Duodenal mucosa (tissue), 2 donors: ENCODE results near the gene PCYOX1L.

Source experiments
- H3K27ac ChIP-seq: one replicate; pipeline ENCODE4 v1.7.0; 2013; ENCODE audit warnings: low read depth, low read length
- H3K27me3 ChIP-seq, 2 donors: one replicate each; pipeline ENCODE4 v1.7.0; 2013; ENCODE audit warnings: low read length in 2 of 2, control low read depth in 1 of 2; ENCODE audit not compliant: insufficient read depth in 2 of 2, control insufficient read depth in 1 of 2
- H3K36me3 ChIP-seq, 2 donors: one replicate each; pipeline ENCODE4 v1.7.0; 2013; ENCODE audit warnings: low read length in 2 of 2, control low read depth in 1 of 2; ENCODE audit not compliant: insufficient read depth in 2 of 2, control insufficient read depth in 1 of 2
- H3K4me1 ChIP-seq, 2 donors: one replicate each; pipeline ENCODE4 v1.7.0; 2013; ENCODE audit warnings: low read length in 2 of 2, control low read depth in 1 of 2; ENCODE audit not compliant: insufficient read depth in 2 of 2, control insufficient read depth in 1 of 2
- H3K4me3 ChIP-seq, 2 donors: one replicate each; pipeline ENCODE4 v1.7.0; 2013; ENCODE audit warnings: low read length in 2 of 2, low read depth in 1 of 2
- H3K9ac ChIP-seq, 2 donors: one replicate each; pipeline ENCODE4 v1.7.0; 2013; ENCODE audit warnings: low read length in 2 of 2, low read depth in 1 of 2
- H3K9me3 ChIP-seq, 2 donors: one replicate each; pipeline ENCODE4 v1.7.0; 2013; ENCODE audit warnings: low read length in 2 of 2, control low read depth in 1 of 2; ENCODE audit not compliant: control insufficient read depth in 1 of 2

Gene PCYOX1L

GRCh38 chr5:149320791-149321330 is 37.0 kb upstream of the PCYOX1L start:
- H3K9ac ChIP-seq = peak overlapping the region in 1 of 2 donors; percentile 36
- no peaks in the 10 kb centered on the region for H3K9me3 ChIP-seq
- H3K4me3 ChIP-seq = peak overlapping the region in 1 of 2 donors; percentile 18
- no peaks in the 10 kb centered on the region for H3K36me3 ChIP-seq
- H3K4me1 ChIP-seq = peaks cover 25 to 30% of the 10 kb centered on the region in 2 donors
- no peaks in the 10 kb centered on the region for H3K27me3 ChIP-seq
- H3K27ac ChIP-seq = peak overlapping the region; percentile 36

GRCh38 chr5:149322518-149322917 is 35.3 kb upstream of the PCYOX1L start:
- Histone ChIP-seq H3K36me3 (no peaks in the 10 kb centered on the region), H3K27ac (no peak overlapping the region)

GRCh38 chr5:149323210-149323609 is 34.6 kb upstream of the PCYOX1L start:
- Histone ChIP-seq H3K36me3 (no peaks in the 10 kb centered on the region), H3K27ac (no peak overlapping the region), H3K9ac (peak overlapping the region in 1 of 2 donors; percentile 19), H3K4me1 (peaks cover 25 to 26% of the 10 kb centered on the region in 2 donors), H3K9me3 (no peaks in the 10 kb centered on the region), H3K27me3 (no peaks in the 10 kb centered on the region), H3K4me3 (no peak overlapping the region)

More at GRCh38 chr5:149322518-149322917, 35.3 kb upstream of the PCYOX1L start:
- H3K9me3 ChIP-seq = no peaks in the 10 kb centered on the region
- no peaks in the 10 kb centered on the region for H3K27me3 ChIP-seq
- peaks cover 25 to 28% of the 10 kb centered on the region in 2 donors for H3K4me1 ChIP-seq
- no peak overlapping the region for H3K4me3 ChIP-seq
- H3K9ac ChIP-seq = peak overlapping the region in 1 of 2 donors; percentile 19

GRCh38 chr5:149323621-149324205 is 34.1 kb upstream of the PCYOX1L start:
- no peak overlapping the region for H3K27ac ChIP-seq
- H3K9me3 ChIP-seq = no peaks in the 10 kb centered on the region
- H3K4me1 ChIP-seq = peaks cover 25 to 26% of the 10 kb centered on the region in 2 donors
- no peaks in the 10 kb centered on the region for H3K36me3 ChIP-seq
- no peaks in the 10 kb centered on the region for H3K27me3 ChIP-seq
- no peak overlapping the region for H3K9ac ChIP-seq
- H3K4me3 ChIP-seq = no peak overlapping the region

- Histone ChIP-seq H3K4me1 (peaks cover 25 to 26% of the 10 kb centered on the region in 2 donors), H3K9ac (no peak overlapping the region), H3K36me3 (no peaks in the 10 kb centered on the region), H3K27ac (no peak overlapping the region), H3K27me3 (no peaks in the 10 kb centered on the region), H3K4me3 (no peak overlapping the region), H3K9me3 (no peaks in the 10 kb centered on the region)
Observed at GRCh38 chr5:149324641-149325040, 33.2 kb upstream of the PCYOX1L start.

- Histone ChIP-seq H3K9ac (no peak overlapping the region), H3K4me1 (peaks cover 24 to 26% of the 10 kb centered on the region in 2 donors), H3K9me3 (no peaks in the 10 kb centered on the region), H3K36me3 (no peaks in the 10 kb centered on the region), H3K27ac (no peak overlapping the region), H3K4me3 (no peak overlapping the region), H3K27me3 (no peaks in the 10 kb centered on the region)
Observed at GRCh38 chr5:149325166-149325735, 32.6 kb upstream of the PCYOX1L start.

- H3K27ac ChIP-seq = no peak overlapping the region
- no peaks in the 10 kb centered on the region for H3K36me3 ChIP-seq
Observed at GRCh38 chr5:149325894-149326293, 32.0 kb upstream of the PCYOX1L start.

GRCh38 chr5:149326611-149327010 is 31.2 kb upstream of the PCYOX1L start:
- Histone ChIP-seq H3K9me3 (no peaks in the 10 kb centered on the region), H3K9ac (no peak overlapping the region), H3K27me3 (no peaks in the 10 kb centered on the region), H3K27ac (no peak overlapping the region), H3K4me1 (peaks cover 12 to 13% of the 10 kb centered on the region in 2 donors), H3K4me3 (no peak overlapping the region), H3K36me3 (no peaks in the 10 kb centered on the region)

More at GRCh38 chr5:149325894-149326293, 32.0 kb upstream of the PCYOX1L start:
- H3K27me3 ChIP-seq = no peaks in the 10 kb centered on the region
- no peaks in the 10 kb centered on the region for H3K9me3 ChIP-seq
- no peak overlapping the region for H3K9ac ChIP-seq
- H3K4me3 ChIP-seq = no peak overlapping the region
- peaks cover 17 to 20% of the 10 kb centered on the region in 2 donors for H3K4me1 ChIP-seq

GRCh38 chr5:149328177-149328576 is 29.7 kb upstream of the PCYOX1L start:
- Histone ChIP-seq H3K9ac (no peak overlapping the region), H3K36me3 (no peaks in the 10 kb centered on the region)

GRCh38 chr5:149333711-149334443 is 24.0 kb upstream of the PCYOX1L start:
- H3K9me3 ChIP-seq = no peaks in the 10 kb centered on the region
- no peaks in the 10 kb centered on the region for H3K36me3 ChIP-seq
- no peak overlapping the region for H3K27ac ChIP-seq
- H3K27me3 ChIP-seq = no peaks in the 10 kb centered on the region
- H3K4me1 ChIP-seq = no peaks in the 10 kb centered on the region
- no peak overlapping the region for H3K4me3 ChIP-seq
- no peak overlapping the region for H3K9ac ChIP-seq

More at GRCh38 chr5:149328177-149328576, 29.7 kb upstream of the PCYOX1L start:
- Histone ChIP-seq H3K4me1 (peaks cover 0 to under 1% of the 10 kb centered on the region in 2 donors), H3K27me3 (no peaks in the 10 kb centered on the region), H3K27ac (no peak overlapping the region), H3K9me3 (no peaks in the 10 kb centered on the region), H3K4me3 (no peak overlapping the region)
